NCI-H526 treated with DMSO at 0.1 percent for 48 hours (cell line): ENCODE data around the gene RFWD3.
A peak's percentile ranks its signal among the peaks of the same experiment; 100 is the strongest.

Experiments used
- DNase-seq: peaks from one replicate; lab custom pipeline; 2025; lab: John Stamatoyannopoulos, UW

Gene RFWD3

GRCh38 chr16:74622005-74622404 is 44.7 kb downstream of the RFWD3 start:
- no peak for DNase-seq

- DNase-seq, result no peak
Observed at GRCh38 chr16:74617206-74617788, 49.4 kb downstream of the RFWD3 start.

- no peak for DNase-seq
Observed at GRCh38 chr16:74611721-74612120, 55.0 kb downstream of the RFWD3 start.

GRCh38 chr16:74608944-74609343 is 57.7 kb downstream of the RFWD3 start:
- no peak for DNase-seq

GRCh38 chr16:74608381-74608780 is 58.3 kb downstream of the RFWD3 start:
- DNase-seq, result no peak

- DNase-seq, result no peak
Observed at GRCh38 chr16:74607962-74608356, 58.7 kb downstream of the RFWD3 start.

GRCh38 chr16:74607310-74607961 is 59.2 kb downstream of the RFWD3 start:
- DNase-seq, result peak; percentile 32

GRCh38 chr16:74606521-74607309 is 60.0 kb downstream of the RFWD3 start, which contains the start of gene GLG1:
Gene GLG1, minus strand, starts transcription at chr16:74607114. Its CDS starts 20 bp downstream, at chr16:74607094.
- DNase-seq, result peak; percentile 73

GRCh38 chr16:74605746-74606520 is 60.7 kb downstream of the RFWD3 start:
- no peak for DNase-seq

- DNase-seq, result no peak
Observed at GRCh38 chr16:74605332-74605731, 61.3 kb downstream of the RFWD3 start.

- no peak for DNase-seq
Observed at GRCh38 chr16:74603848-74604247, 62.8 kb downstream of the RFWD3 start.

- DNase-seq, result no peak
Observed at GRCh38 chr16:74601126-74601871, 65.4 kb downstream of the RFWD3 start.

- DNase-seq, result no peak
Observed at GRCh38 chr16:74596586-74596985, 70.1 kb downstream of the RFWD3 start.

GRCh38 chr16:74592847-74593246 is 73.8 kb downstream of the RFWD3 start:
- no peak for DNase-seq

- no peak for DNase-seq
Observed at GRCh38 chr16:74591876-74592650, 74.6 kb downstream of the RFWD3 start.

- no peak for DNase-seq
Observed at GRCh38 chr16:74586948-74587347, 79.7 kb downstream of the RFWD3 start.

GRCh38 chr16:74585846-74586443 is 80.7 kb downstream of the RFWD3 start:
- no peak for DNase-seq

- DNase-seq, result no peak
Observed at GRCh38 chr16:74583926-74584666, 82.6 kb downstream of the RFWD3 start.

- DNase-seq, result no peak
Observed at GRCh38 chr16:74582970-74583369, 83.7 kb downstream of the RFWD3 start.

- no peak for DNase-seq
Observed at GRCh38 chr16:74580833-74581232, 85.8 kb downstream of the RFWD3 start.
